HuH-7 (cell line): ENCODE results near the gene CCDC69.
"Not testable (repeated sequence)": the region's sequence is repeated elsewhere in the genome, so short reads cannot be mapped to it uniquely, and the experiment has no call there.

Source experiments
- DNase-seq: peaks from one replicate; pipeline ENCODE4 v3.0.0; 2011; ENCODE audit warnings: low spot score

The CCDC69 gene

GRCh38 chr5:151222054-151222789 lies 1.7 kb downstream of the CCDC69 start:
- DNase-seq = no peak

DNA sequence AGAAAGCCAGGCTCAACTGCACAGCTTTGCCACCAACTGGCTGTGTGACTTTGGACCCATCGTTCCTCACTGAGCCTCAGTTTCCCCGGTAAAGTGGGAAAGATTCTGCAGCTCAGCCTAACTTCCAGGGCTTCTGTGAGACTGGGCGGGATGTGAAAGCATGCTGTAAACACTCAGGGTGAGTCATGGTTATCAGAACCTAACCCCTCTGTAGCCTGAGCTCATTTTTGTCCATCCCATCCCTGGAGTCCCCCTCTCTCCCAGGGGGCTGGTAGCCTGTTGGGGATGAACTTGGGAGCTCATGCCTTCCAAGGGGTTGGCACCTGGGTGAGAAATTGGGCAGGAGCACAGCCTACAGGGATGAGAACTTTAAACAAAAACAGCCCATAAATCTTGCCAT lies 2.3 kb downstream of the CCDC69 start:
- no peak for DNase-seq

DNA sequence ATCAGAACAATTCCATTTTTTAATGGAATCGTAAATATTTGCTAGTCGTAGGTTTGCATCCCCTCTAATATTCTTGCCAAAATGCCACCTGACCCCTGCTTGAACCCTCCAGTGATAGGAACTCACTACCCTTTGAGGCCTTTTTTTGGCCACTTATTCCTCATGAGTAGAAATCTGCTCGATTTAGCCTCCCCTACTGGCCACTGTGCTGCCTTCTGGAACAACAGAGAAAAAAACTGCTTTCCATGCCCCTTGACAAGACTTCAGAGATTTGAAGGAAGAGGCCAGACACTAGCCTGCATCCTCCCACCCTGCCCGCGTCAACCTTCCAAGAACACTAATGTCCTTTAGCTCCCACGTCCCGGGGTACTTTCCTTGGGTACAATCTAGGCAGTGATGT lies 4.1 kb downstream of the CCDC69 start:
- no peak for DNase-seq

GRCh38 chr5:151219138-151219537 lies 4.8 kb downstream of the CCDC69 start:
- DNase-seq = no peak

- no peak for DNase-seq
These were observed 5.7 kb downstream of the CCDC69 start for GRCh38 chr5:151218177-151218576.

DNA sequence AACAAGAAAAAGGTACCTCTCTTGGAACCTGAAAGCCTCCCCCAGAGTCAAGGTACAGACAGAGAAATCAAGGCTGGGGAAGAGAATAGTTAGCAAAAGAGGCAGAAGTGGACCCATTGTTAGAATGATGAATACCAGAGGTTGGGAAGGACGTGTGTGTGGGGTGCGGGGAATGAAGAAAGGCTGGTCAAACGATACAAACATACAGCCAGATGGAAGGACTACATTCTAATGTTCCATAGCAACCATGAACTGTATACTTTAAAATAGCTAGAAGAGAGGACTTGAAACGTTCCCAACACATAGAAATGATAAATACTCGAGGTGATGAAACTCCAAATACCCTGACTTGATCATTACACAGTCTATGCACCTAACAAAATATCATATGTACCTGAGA lies 7.1 kb downstream of the CCDC69 start:
- no peak for DNase-seq

DNA sequence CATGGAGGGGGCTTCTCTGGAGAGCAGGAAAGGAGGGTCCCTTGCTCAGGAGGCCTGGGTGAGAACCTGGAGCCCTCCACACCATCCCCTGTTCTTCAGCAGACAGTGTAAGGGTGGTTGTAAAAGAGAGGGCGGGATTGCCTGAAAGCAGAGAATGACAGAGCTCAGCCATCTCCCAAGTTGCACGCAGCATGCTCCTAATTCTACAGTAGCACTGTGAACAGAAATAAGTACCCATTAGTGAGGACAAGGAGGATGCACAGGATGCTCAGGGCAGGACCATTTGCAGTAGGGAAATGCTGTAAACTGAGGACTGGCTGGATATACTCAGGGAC lies 8.4 kb downstream of the CCDC69 start:
- no peak for DNase-seq

- no peak for DNase-seq
These were observed 9.0 kb downstream of the CCDC69 start for GRCh38 chr5:151214614-151215545.

DNA sequence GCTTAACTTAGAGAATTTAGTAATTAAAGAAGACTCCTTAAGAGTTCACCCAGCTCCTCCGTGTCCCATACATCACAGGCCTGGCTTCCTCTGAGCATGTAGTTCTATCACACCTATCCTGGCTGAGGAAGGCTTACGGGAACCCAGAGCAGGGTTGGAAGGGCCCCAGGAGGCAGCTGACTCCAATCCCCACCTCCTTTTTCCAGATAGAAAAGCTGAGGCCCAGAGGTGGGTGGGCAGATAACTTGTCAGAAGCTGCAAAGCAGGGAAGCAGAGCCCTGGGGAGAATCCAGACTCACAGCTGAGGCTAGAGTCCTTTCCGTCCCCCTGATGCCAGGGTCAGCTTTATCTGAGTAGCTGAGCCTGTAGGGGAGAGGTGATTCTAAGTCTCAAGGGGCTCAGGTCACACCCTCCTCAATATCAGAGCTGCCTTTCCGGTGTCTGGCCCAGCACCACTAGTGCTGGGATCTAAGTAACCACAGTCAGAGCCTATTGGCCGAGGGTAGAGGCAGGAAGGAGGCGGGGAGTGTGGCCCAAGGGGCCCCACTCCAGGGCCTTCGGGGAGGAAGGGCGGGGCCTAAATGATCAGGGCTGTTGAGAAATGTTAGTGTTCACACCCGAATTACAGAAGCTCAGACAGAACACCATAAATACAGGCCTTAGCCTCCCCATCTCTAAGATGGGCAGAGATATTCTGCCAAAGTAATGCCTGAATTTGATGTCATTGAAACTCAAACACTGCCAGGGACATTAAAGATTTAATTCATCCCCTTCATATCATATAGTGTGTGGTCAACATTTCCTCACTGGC lies 9.9 kb downstream of the CCDC69 start:
- peak; percentile 84 for DNase-seq

DNA sequence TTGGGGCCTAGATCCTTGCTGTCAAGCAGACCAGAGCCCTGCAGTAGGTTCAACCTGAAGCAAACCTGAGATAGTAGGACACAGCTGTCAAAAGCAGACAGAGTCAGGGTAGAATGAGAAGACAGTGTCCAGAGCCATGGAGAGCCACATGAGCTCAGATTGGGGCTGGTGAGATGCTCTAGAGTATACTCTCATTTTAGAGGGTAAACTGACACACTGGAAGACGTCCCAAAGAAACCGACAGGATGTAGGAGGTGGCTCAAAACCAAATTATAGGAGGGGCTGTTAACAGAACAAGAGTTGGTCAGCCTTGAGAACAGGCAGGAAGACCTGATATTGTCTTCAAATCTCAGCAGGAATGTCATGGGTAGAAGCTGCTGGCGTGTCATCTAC lies 11.5 kb downstream of the CCDC69 start:
- no peak for DNase-seq

DNA sequence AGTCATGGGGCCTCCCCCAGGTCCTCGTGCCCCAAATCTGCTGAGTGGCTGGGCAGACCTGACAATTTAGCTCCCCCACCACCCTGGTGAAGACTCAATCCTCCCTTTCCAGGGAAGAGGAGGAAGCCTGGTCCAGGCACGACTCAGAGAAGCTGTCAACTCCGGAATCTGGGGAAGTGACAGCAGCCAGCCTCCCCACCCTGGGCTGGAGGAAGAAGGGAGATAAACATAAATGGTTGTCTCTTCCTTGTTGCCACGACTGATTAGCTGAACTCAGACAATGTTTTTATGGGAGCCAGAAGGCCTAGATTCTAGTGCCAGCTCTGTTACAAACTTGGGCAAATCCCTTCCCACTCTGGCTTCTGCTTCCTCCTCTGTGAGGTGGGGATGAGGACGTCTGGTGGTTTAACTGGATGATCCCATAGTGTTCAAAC lies 15.4 kb downstream of the CCDC69 start:
- DNase-seq = no peak

DNA sequence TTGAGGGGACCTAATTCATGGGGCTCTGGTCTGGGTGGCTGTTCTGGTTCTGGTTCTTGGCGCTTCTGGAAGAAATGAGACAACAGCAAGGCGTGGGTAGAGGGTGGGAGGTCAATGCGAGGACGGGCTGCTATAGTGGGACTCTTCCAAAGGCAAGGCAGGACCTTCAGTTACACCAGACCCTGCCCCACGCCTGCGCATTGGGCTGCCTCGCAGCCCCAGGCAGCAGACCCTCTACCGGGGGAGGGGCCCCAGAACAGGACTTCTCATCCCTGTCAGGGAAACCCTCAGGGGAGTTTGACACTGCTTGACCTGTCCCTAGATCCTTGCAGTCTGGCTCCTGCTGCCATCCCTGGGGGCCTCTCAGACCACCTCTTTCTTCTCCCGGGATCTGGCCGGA lies 18.5 kb downstream of the CCDC69 start:
- DNase-seq = no peak

GRCh38 chr5:151204051-151204450 lies 19.8 kb downstream of the CCDC69 start:
- DNase-seq = no peak

- no peak for DNase-seq
These were observed 21.3 kb downstream of the CCDC69 start for GRCh38 chr5:151202381-151203139.

DNA sequence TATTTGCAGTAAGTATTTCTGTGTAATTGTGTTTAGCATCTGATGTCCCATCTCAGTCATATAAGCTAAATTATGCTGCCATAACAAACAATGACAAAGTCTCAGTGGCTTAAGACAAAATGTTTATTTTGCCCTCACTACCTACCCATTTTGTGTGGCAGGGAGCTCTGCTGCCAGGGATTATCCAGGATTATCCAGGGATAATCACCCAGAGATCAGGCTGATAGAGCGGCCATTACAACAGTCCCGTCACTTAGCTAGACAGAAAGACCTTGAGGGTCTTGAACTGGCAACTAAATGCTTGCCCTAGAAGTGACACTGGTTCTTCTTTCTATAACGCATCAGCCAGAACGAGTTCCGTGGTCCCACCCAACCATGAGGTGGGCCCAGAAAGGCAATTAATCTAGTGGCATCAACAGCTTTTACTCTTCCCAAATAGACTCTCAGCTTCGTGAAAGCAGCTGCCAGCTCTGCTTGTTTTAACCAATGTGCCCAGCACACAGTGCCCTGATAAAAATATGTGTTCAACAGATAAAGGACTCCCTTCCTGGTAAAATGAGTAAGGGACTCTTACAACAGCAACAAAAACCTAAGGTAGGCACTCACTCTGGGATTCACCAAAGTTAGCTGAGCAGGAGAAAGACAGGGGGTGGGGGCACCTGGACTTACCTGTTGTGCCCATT lies 22.8 kb downstream of the CCDC69 start:
- DNase-seq = no peak

- DNase-seq = no peak
These were observed 24.2 kb downstream of the CCDC69 start for GRCh38 chr5:151199581-151200185.

DNA sequence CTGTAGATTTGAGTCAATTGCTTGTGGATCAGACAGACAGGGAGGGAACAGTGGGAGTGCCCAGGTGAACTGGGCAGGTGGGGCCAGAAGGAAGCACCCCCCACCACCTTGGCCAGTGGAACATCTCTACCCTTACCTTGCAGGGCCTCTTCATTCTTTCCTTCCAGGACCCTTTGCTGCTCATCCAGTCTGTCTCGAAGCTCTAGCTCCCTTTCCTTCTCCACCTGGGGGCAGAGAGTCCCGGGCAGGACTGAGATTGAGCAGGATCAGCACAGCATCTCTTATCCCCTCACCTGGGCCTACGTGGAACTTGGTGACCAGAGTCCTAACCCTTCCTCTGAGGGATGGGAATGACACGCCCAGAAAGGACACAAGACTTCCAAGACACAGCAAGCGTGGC lies 25.0 kb downstream of the CCDC69 start:
- no peak for DNase-seq

GRCh38 chr5:151197291-151197600 lies 26.6 kb downstream of the CCDC69 start:
- DNase-seq = not testable (repeated sequence)

DNA sequence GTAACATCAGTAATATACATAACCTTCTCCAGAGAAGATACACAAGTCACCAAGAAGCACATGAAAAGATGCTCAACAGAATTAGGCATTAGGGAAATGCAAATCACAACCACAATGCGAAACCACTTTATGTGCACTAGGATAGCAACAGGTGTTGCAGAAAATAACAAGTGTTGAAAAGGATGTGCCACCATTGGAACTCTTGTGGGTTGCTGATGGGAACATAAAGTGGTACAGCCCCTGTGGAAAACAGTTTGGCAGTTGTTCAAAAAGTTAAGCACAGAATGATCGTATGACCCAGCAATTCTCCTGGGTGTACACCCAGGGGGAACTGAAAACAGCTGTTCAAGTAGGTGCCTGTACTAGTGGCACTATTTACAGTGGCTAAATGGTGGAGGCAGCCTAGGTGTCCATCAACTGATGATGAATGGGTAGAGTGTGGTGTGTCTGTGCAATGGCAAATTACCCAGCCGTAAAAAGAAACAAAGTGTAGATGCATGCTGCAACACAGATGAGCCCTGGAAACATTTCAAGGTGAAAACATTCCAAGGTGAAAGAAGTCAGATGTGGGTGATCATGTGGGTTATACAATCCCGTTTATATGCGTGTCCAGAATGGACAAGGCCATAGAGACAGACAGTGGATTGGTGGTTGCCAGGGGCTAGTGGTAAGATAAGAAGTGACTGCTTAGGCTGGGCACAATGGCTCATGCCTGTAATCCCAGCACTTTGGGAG lies 27.2 kb downstream of the CCDC69 start:
- DNase-seq = no peak

GRCh38 chr5:151195622-151196021 lies 28.3 kb downstream of the CCDC69 start:
- no peak for DNase-seq
